ENCODE measurements around the gene KIAA1958. TPM values are rescaled to one million over a fixed set of nuclear protein-coding genes. Genes with fewer than 3 reads are reported as not detected.

The KIAA1958 gene
- total and polyA plus RNA-seq, 10 of the 15 experiments (the other 5 are each of a cell fraction or from before 2014, with no cell fraction given): 0.53 to 8.7 (median 4.0) TPM

GRCh38 chr9:112505086-112505485 lies 18.5 kb downstream of the KIAA1958 start (continued):
- no peak for TF ChIP-seq NBN (IDR thresholded peaks at IDR 0.05)
- no peak for TF ChIP-seq MTA2 (IDR thresholded peaks at IDR 0.05; ENCODE audit: low read depth)
- TF ChIP-seq IKZF1 (conservative IDR thresholded peaks at IDR 0.05): no peak
- TF ChIP-seq YY1 (IDR thresholded peaks at IDR 0.05; ENCODE audit: low read depth, low read length): no peak

GRCh38 chr9:112505607-112506006 lies 19.0 kb downstream of the KIAA1958 start:
- Histone ChIP-seq H3K27ac (ENCODE audit: control insufficient read depth, insufficient read depth) (no peak overlapping the region), H3K27me3 (replicated peaks in 1 of 2; ENCODE audit: control insufficient read depth in 2 of 2, insufficient read depth in 2 of 2, low read length in 1 of 2) (no peaks in the 10 kb centered on the region), H3K36me3 (ENCODE audit: control insufficient read depth in 2 of 2, insufficient read depth in 2 of 2, low read length in 1 of 2) (no peaks in the 10 kb centered on the region), H3K4me2 (ENCODE audit: control insufficient read depth, insufficient read depth) (no peak overlapping the region), H4K20me1 (ENCODE audit: control insufficient read depth, insufficient read depth) (no peaks in the 10 kb centered on the region), H3K9me3 (replicated peaks; ENCODE audit: control insufficient read depth, insufficient read depth, low read length) (no peaks in the 10 kb centered on the region), H3K79me2 (ENCODE audit: control insufficient read depth, insufficient read depth, low read length) (peaks cover 1% of the 10 kb centered on the region), H2AFZ (ENCODE audit: control insufficient read depth, low read depth, low read length) (no peak overlapping the region), H3K9ac (ENCODE audit: control insufficient read depth, insufficient read depth, low read length) (no peak overlapping the region), H3K4me3 (no peak overlapping the region), H3K4me1 (ENCODE audit: control insufficient read depth, insufficient read depth, low read length) (no peaks in the 10 kb centered on the region)
- DNase-seq (ENCODE audit: low read depth, low spot score): no peak
- 97% methylated on average over 4 of the region's 4 CpGs for WGBS (ENCODE audit: insufficient coverage, insufficient replicate concordance, low lambda C conversion rate, missing lambda C conversion rate)
- TF ChIP-seq RELA (IDR thresholded peaks at IDR 0.05; ENCODE audit: borderline replicate concordance, partially characterized antibody) (no peak), CREM (IDR thresholded peaks at IDR 0.05; ENCODE audit: low read depth) (no peak), EP300 (IDR thresholded peaks at IDR 0.05; ENCODE audit: borderline replicate concordance in 1 of 2, control insufficient read depth in 1 of 2, low read depth in 2 of 2, low read length in 2 of 2) (no peak)
- SMC1A ChIA-PET (ENCODE audit: uncharacterized antibody, unreplicated experiment): interaction anchor here (0.7 to 1.0 kb wide), 2 partner anchors 10 to 14 kb away, joined by 3 read pairs; no protein-coding TSS in a partner anchor
- intact Hi-C loops (cut with micrococcal nuclease; ENCODE audit: unreplicated experiment) (no loop called here), in situ Hi-C loops (cut with MboI) (no loop called here)
- POLR2A ChIA-PET: no interaction called here
- no peak for FAIRE-seq
- BruUV-seq (replicated peaks): no TSS peak
- CTCF ChIA-PET: interaction anchor here (1.3 kb wide), 1 partner anchor 45 kb away, joined by 5 read pairs; no protein-coding TSS in a partner anchor
- ATAC-seq: no peak
- RAD21 ChIA-PET (ENCODE audit: unreplicated experiment): no interaction called here

GRCh38 chr9:112506571-112506970 lies 19.9 kb downstream of the KIAA1958 start:
- SMC1A ChIA-PET (ENCODE audit: uncharacterized antibody, unreplicated experiment): interaction anchor here (0.6 kb wide), 1 partner anchor 268 kb away, joined by 3 read pairs; no protein-coding TSS in a partner anchor
- Histone ChIP-seq H3K4me1 (ENCODE audit: control insufficient read depth, insufficient read depth, low read length) (no peaks in the 10 kb centered on the region), H4K20me1 (ENCODE audit: control insufficient read depth, insufficient read depth) (no peaks in the 10 kb centered on the region), H3K79me2 (ENCODE audit: control insufficient read depth, insufficient read depth, low read length) (peaks cover 1% of the 10 kb centered on the region), H3K4me2 (ENCODE audit: control insufficient read depth, insufficient read depth) (no peak overlapping the region), H3K9me3 (replicated peaks; ENCODE audit: control insufficient read depth, insufficient read depth, low read length) (no peaks in the 10 kb centered on the region), H3K27ac (ENCODE audit: control insufficient read depth, insufficient read depth) (no peak overlapping the region), H3K36me3 (ENCODE audit: control insufficient read depth in 2 of 2, insufficient read depth in 2 of 2, low read length in 1 of 2) (no peaks in the 10 kb centered on the region), H3K9ac (ENCODE audit: control insufficient read depth, insufficient read depth, low read length) (no peak overlapping the region), H3K27me3 (replicated peaks in 1 of 2; ENCODE audit: control insufficient read depth in 2 of 2, insufficient read depth in 2 of 2, low read length in 1 of 2) (no peaks in the 10 kb centered on the region), H3K4me3 (no peak overlapping the region), H2AFZ (ENCODE audit: control insufficient read depth, low read depth, low read length) (no peak overlapping the region)
- no peak for FAIRE-seq
- in situ Hi-C loops (cut with MboI): no loop called here
- no peak for ATAC-seq
- WGBS (ENCODE audit: insufficient coverage, insufficient replicate concordance, low lambda C conversion rate, missing lambda C conversion rate): 97% methylated on average over 2 of the region's 2 CpGs
- DNase-seq (ENCODE audit: low read depth, low spot score): no peak
- BruUV-seq (replicated peaks): no TSS peak
- intact Hi-C loops (cut with micrococcal nuclease; ENCODE audit: unreplicated experiment): no loop called here
- POLR2A ChIA-PET: no interaction called here
- CTCF ChIA-PET: interaction anchor here (1.7 kb wide), 1 partner anchor 15 kb away, joined by 5 read pairs; no protein-coding TSS in a partner anchor
- RAD21 ChIA-PET (ENCODE audit: unreplicated experiment): no interaction called here
- TF ChIP-seq EP300 (IDR thresholded peaks at IDR 0.05; ENCODE audit: borderline replicate concordance in 1 of 2, control insufficient read depth in 1 of 2, low read depth in 2 of 2, low read length in 2 of 2) (no peak), ZNF384 (IDR thresholded peaks at IDR 0.05; ENCODE audit: borderline replicate concordance, low read depth, low read length) (no peak), ZNF622 (IDR thresholded peaks at IDR 0.05) (no peak), ZBTB40 (IDR thresholded peaks at IDR 0.05; ENCODE audit: borderline replicate concordance) (no peak), FOXK2 (IDR thresholded peaks at IDR 0.05) (no peak), BRCA1 (IDR thresholded peaks at IDR 0.05; ENCODE audit: low read depth, low read length) (no peak), KLF5 (IDR thresholded peaks at IDR 0.05; ENCODE audit: partially characterized antibody) (no peak), CEBPB (IDR thresholded peaks at IDR 0.05; ENCODE audit: borderline replicate concordance in 1 of 2, low read depth in 2 of 2, low read length in 2 of 2) (no peak)

All from GM12878 (cell line).